WTC11 (cell line): ENCODE data around the gene IRAK4. TPM values are rescaled to one million over a fixed set of nuclear protein-coding genes. Genes with fewer than 3 reads are reported as not detected.

Experiments used
- ATAC-seq: fragments of 200-7000 bp; cut with Tn5 transposase; 2 replicates; pipeline ENCODE4 v1.10.0; 2021; ENCODE audit warnings: mild to moderate bottlenecking, moderate library complexity
- CTCF ChIA-PET: fragments of 300-600 bp; sonication (Branson Sonifier 250); formaldehyde crosslinking; loops from one replicate; lab custom pipeline; 2021; ENCODE audit warnings: antibody characterized with exemption; lab: Charles Lee
- POLR2A ChIA-PET: fragments of 350-600 bp; sonication (Branson Sonifier 250); formaldehyde crosslinking; loops from one replicate; lab custom pipeline; 2021; ENCODE audit warnings: antibody characterized with exemption; lab: Charles Lee
- DNase-seq: peaks from one replicate; pipeline ENCODE4 v3.0.0; 2021; ENCODE audit warnings: low spot score
- H3K27ac Mint-ChIP-seq: 2 replicates; pipeline ENCODE4 v1.8.0; 2021; ENCODE audit warnings: mixed read lengths
- H3K27me3 Mint-ChIP-seq: 2 replicates; pipeline ENCODE4 v1.8.0; 2021; ENCODE audit warnings: low read depth, mild to moderate bottlenecking, moderate library complexity, mixed read lengths
- H3K36me3 Mint-ChIP-seq: 2 replicates; pipeline ENCODE4 v1.8.0; 2021; ENCODE audit warnings: mixed read lengths
- H3K4me1 Mint-ChIP-seq: 2 replicates; pipeline ENCODE4 v1.8.0; 2022; ENCODE audit warnings: mixed read lengths
- H3K4me3 Mint-ChIP-seq: 2 replicates; pipeline ENCODE4 v1.8.0; 2021; ENCODE audit warnings: mild to moderate bottlenecking, moderate library complexity, mixed read lengths
- H3K9me3 Mint-ChIP-seq: 2 replicates; pipeline ENCODE4 v1.8.0; 2021; ENCODE audit warnings: mixed read lengths
- ARID4B ChIP-seq: sonication (generic); formaldehyde crosslinking; IDR thresholded peaks from 2 replicates; pipeline ENCODE4 v1.8.0; 2023; ENCODE audit warnings: missing genetic modification reagents, mild to moderate bottlenecking, borderline replicate concordance
- CDX4 ChIP-seq: fragments of 250-450 bp; sonication (Bioruptor Pico); IDR thresholded peaks from 2 replicates; pipeline ENCODE4 v1.9.0; 2021; ENCODE audit warnings: moderate library complexity, mild to moderate bottlenecking, inconsistent platforms, borderline replicate concordance
- E2F1 ChIP-seq: sonication (generic); formaldehyde crosslinking; IDR thresholded peaks from 2 replicates; pipeline ENCODE4 v1.8.0; 2022; ENCODE audit warnings: mild to moderate bottlenecking, missing genetic modification reagents
- FOXK1 ChIP-seq: sonication (generic); formaldehyde crosslinking; IDR thresholded peaks from 2 replicates; pipeline ENCODE4 v1.8.0; 2022; ENCODE audit warnings: mild to moderate bottlenecking, moderate library complexity, missing genetic modification reagents
- GABPB1 ChIP-seq: sonication (generic); formaldehyde crosslinking; IDR thresholded peaks from 2 replicates; pipeline ENCODE4 v1.8.1; 2023; ENCODE audit warnings: mild to moderate bottlenecking, missing genetic modification reagents
- IRF1 ChIP-seq: sonication (generic); formaldehyde crosslinking; IDR thresholded peaks from 2 replicates; pipeline ENCODE4 v1.8.0; 2023; ENCODE audit warnings: missing genetic modification reagents
- MYBL2 ChIP-seq: sonication (generic); formaldehyde crosslinking; IDR thresholded peaks from 2 replicates; pipeline ENCODE4 v1.8.1; 2023; ENCODE audit warnings: mild to moderate bottlenecking, moderate library complexity, missing genetic modification reagents
- NFATC4 ChIP-seq: fragments of 250-450 bp; sonication (Bioruptor Pico); IDR thresholded peaks from 2 replicates; pipeline ENCODE4 v1.9.0; 2021; ENCODE audit warnings: mild to moderate bottlenecking
- NR1H2 ChIP-seq: sonication (generic); formaldehyde crosslinking; IDR thresholded peaks from 2 replicates; pipeline ENCODE4 v1.9.0; 2021; ENCODE audit warnings: mild to moderate bottlenecking, moderate library complexity, missing genetic modification reagents
- SMAD4 ChIP-seq: sonication (generic); formaldehyde crosslinking; IDR thresholded peaks from 2 replicates; pipeline ENCODE4 v1.8.0; 2022; ENCODE audit warnings: mild to moderate bottlenecking, missing genetic modification reagents
- TEAD1 ChIP-seq: sonication (generic); formaldehyde crosslinking; IDR thresholded peaks from 2 replicates; pipeline ENCODE4 v1.8.0; 2022; ENCODE audit warnings: mild to moderate bottlenecking, missing genetic modification reagents
- ZMAT4 ChIP-seq: fragments of 250-450 bp; sonication (Bioruptor Pico); IDR thresholded peaks from 2 replicates; pipeline ENCODE4 v1.9.0; 2021; ENCODE audit warnings: mild to moderate bottlenecking
- ZNF121 ChIP-seq: sonication (generic); formaldehyde crosslinking; IDR thresholded peaks from 2 replicates; pipeline ENCODE4 v1.8.0; 2023; ENCODE audit warnings: missing genetic modification reagents
- ZNF138 ChIP-seq: sonication (generic); formaldehyde crosslinking; conservative IDR thresholded peaks from 2 replicates; pipeline ENCODE4 v1.8.1; 2022; ENCODE audit warnings: mild to moderate bottlenecking, moderate library complexity, missing genetic modification reagents
- ZNF671 ChIP-seq: fragments of 250-450 bp; sonication (Bioruptor Pico); IDR thresholded peaks from 2 replicates; pipeline ENCODE4 v1.8.0; 2021; ENCODE audit warnings: mild to moderate bottlenecking
- total RNA-seq: library from RNA; stranded (reverse); gene quantifications from 3 replicates; pipeline ENCODE4 v1.2.3, GENCODE V29; 2021
- TF ChIP-seq, protein P1 (sequence below): fragments of 250-450 bp; sonication (Bioruptor Pico); IDR thresholded peaks from 2 replicates; pipeline ENCODE4 v2.1.2; 2022; ENCODE audit warnings: mild to moderate bottlenecking, moderate library complexity
- TF ChIP-seq, protein P2 (sequence below): sonication (generic); formaldehyde crosslinking; IDR thresholded peaks from 2 replicates; pipeline ENCODE4 v1.8.0; 2022; ENCODE audit warnings: mild to moderate bottlenecking, missing genetic modification reagents
- TF ChIP-seq, protein P3 (sequence below): fragments of 250-450 bp; sonication (Bioruptor Pico); IDR thresholded peaks from 2 replicates; pipeline ENCODE4 v1.9.0; 2021; ENCODE audit warnings: mild to moderate bottlenecking
- TF ChIP-seq, protein P4 (sequence below): fragments of 250-450 bp; sonication (Bioruptor Pico); conservative IDR thresholded peaks from 2 replicates; pipeline ENCODE4 v1.9.0; 2021; ENCODE audit warnings: mild to moderate bottlenecking

Gene IRAK4
- total RNA-seq, 1 experiment from 2014 or later = 6.5 TPM

GRCh38 chr12:43835264-43835655 lies 76.5 kb downstream of the IRAK4 start:
- H3K9me3 Mint-ChIP-seq = no peaks in the 10 kb centered on the region
- peaks cover 42% of the 10 kb centered on the region for H3K27me3 Mint-ChIP-seq
- no peak overlapping the region for H3K27ac Mint-ChIP-seq
- H3K4me3 Mint-ChIP-seq = peak overlapping the region; percentile 64
- DNase-seq = no peak
- CTCF ChIA-PET = no interaction called here
- H3K36me3 Mint-ChIP-seq = no peaks in the 10 kb centered on the region
- no peak; the same call in 1 of the 2 replicates for ATAC-seq
- POLR2A ChIA-PET = no interaction called here
- peaks cover 7% of the 10 kb centered on the region for H3K4me1 Mint-ChIP-seq
- TF ChIP-seq MYBL2 (CRISPR knock-in tag) (no peak), ZNF138 (CRISPR knock-in tag) (no peak), NR1H2 (no peak), TEAD1 (CRISPR knock-in tag) (no peak), ZNF671 (no peak), FOXK1 (CRISPR knock-in tag) (no peak), SMAD4 (CRISPR knock-in tag) (no peak), E2F1 (CRISPR knock-in tag) (no peak), CDX4 (CRISPR knock-in tag) (no peak), ARID4B (no peak), ZNF121 (CRISPR knock-in tag) (no peak), GABPB1 (CRISPR knock-in tag) (no peak), IRF1 (no peak), ZMAT4 (CRISPR knock-in tag) (no peak), NFATC4 (CRISPR knock-in tag) (no peak)
- TF ChIP-seq, protein P1, sequence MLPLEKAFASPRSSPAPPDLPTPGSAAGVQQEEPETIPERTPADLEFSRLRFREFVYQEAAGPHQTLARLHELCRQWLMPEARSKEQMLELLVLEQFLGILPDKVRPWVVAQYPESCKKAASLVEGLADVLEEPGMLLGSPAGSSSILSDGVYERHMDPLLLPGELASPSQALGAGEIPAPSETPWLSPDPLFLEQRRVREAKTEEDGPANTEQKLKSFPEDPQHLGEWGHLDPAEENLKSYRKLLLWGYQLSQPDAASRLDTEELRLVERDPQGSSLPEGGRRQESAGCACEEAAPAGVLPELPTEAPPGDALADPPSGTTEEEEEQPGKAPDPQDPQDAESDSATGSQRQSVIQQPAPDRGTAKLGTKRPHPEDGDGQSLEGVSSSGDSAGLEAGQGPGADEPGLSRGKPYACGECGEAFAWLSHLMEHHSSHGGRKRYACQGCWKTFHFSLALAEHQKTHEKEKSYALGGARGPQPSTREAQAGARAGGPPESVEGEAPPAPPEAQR (CRISPR knock-in tag) = no peak
- TF ChIP-seq, protein P2, sequence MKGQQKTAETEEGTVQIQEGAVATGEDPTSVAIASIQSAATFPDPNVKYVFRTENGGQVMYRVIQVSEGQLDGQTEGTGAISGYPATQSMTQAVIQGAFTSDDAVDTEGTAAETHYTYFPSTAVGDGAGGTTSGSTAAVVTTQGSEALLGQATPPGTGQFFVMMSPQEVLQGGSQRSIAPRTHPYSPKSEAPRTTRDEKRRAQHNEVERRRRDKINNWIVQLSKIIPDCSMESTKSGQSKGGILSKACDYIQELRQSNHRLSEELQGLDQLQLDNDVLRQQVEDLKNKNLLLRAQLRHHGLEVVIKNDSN = no peak
- TF ChIP-seq, protein P3, sequence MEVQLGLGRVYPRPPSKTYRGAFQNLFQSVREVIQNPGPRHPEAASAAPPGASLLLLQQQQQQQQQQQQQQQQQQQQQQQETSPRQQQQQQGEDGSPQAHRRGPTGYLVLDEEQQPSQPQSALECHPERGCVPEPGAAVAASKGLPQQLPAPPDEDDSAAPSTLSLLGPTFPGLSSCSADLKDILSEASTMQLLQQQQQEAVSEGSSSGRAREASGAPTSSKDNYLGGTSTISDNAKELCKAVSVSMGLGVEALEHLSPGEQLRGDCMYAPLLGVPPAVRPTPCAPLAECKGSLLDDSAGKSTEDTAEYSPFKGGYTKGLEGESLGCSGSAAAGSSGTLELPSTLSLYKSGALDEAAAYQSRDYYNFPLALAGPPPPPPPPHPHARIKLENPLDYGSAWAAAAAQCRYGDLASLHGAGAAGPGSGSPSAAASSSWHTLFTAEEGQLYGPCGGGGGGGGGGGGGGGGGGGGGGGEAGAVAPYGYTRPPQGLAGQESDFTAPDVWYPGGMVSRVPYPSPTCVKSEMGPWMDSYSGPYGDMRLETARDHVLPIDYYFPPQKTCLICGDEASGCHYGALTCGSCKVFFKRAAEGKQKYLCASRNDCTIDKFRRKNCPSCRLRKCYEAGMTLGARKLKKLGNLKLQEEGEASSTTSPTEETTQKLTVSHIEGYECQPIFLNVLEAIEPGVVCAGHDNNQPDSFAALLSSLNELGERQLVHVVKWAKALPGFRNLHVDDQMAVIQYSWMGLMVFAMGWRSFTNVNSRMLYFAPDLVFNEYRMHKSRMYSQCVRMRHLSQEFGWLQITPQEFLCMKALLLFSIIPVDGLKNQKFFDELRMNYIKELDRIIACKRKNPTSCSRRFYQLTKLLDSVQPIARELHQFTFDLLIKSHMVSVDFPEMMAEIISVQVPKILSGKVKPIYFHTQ (CRISPR knock-in tag) = no peak
- TF ChIP-seq, protein P4, sequence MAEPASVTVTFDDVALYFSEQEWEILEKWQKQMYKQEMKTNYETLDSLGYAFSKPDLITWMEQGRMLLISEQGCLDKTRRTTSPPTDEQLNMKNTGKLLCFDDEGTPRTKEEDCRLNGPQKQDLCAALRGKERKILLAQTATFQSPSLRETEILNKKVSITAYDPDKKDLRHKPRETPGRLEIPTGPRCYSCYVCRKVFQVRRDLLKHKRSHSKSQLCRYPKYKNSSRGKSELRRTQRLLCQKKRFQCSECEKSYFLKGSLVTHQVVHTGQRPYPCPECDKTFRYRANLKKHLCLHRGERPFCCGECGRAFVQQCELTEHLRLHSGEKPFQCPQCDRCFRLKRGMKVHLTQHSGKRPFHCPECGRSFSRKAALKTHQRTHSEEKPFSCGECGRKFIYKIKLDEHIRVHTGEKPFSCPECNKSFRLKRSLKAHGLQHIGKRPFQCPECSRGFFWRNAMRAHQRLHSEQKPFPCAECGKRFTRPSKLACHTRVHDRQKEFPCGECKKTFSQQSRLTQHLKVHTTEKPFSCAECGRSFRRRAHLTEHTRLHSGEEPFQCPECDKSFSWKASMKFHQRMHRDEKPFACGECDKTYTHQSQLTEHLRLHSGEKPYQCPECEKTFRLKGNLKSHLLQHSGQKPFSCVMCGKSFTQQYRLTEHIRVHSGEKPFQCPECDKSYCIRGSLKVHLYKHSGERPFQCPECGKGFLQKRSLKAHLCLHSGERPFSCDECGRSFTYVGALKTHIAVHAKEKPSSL (CRISPR knock-in tag) = no peak
